ENCODE measurements around the gene CASTOR1. TPM values are rescaled to one million over a fixed set of nuclear protein-coding genes. Genes with fewer than 3 reads are reported as not detected.

CASTOR1 gene
- total RNA-seq, 1 experiment from 2014 or later: 2.0 TPM

- DNase-seq (ENCODE audit: low spot score): no peak
These were observed 4.0 kb downstream of the CASTOR1 start for GRCh38 chr22:30285176-30285845.

- no peak for DNase-seq (ENCODE audit: low spot score)
These were observed 4.6 kb downstream of the CASTOR1 start for GRCh38 chr22:30284666-30285065.

- no peak for DNase-seq (ENCODE audit: low spot score)
These were observed 5.1 kb downstream of the CASTOR1 start for GRCh38 chr22:30284172-30284571.

- DNase-seq (ENCODE audit: low spot score): no peak
These were observed 6.0 kb downstream of the CASTOR1 start for GRCh38 chr22:30283342-30283741.

- DNase-seq (ENCODE audit: low spot score): no peak
These were observed 6.7 kb downstream of the CASTOR1 start for GRCh38 chr22:30282616-30283046.

- DNase-seq (ENCODE audit: low spot score): no peak
These were observed 8.8 kb downstream of the CASTOR1 start for GRCh38 chr22:30280505-30280904.

- no peak for DNase-seq (ENCODE audit: low spot score)
These were observed 9.4 kb downstream of the CASTOR1 start for GRCh38 chr22:30279932-30280331.

GRCh38 chr22:30279046-30279788 lies 10.1 kb downstream of the CASTOR1 start:
- no peak for DNase-seq (ENCODE audit: low spot score)

GRCh38 chr22:30277547-30278344 lies 11.6 kb downstream of the CASTOR1 start:
- DNase-seq (ENCODE audit: low spot score): no peak

GRCh38 chr22:30276039-30276438 lies 13.3 kb downstream of the CASTOR1 start:
- no peak for DNase-seq (ENCODE audit: low spot score)

GRCh38 chr22:30275625-30276024 lies 13.7 kb downstream of the CASTOR1 start:
- peak; percentile 20 for DNase-seq (ENCODE audit: low spot score)

- no peak for DNase-seq (ENCODE audit: low spot score)
These were observed 14.9 kb downstream of the CASTOR1 start for GRCh38 chr22:30274437-30274812.

- no peak for DNase-seq (ENCODE audit: low spot score)
These were observed 15.4 kb downstream of the CASTOR1 start for GRCh38 chr22:30273711-30274436.

GRCh38 chr22:30272781-30273601 lies 16.3 kb downstream of the CASTOR1 start:
- no peak for DNase-seq (ENCODE audit: low spot score)

GRCh38 chr22:30270832-30271231 lies 18.5 kb downstream of the CASTOR1 start:
- no peak for DNase-seq (ENCODE audit: low spot score)

- DNase-seq (ENCODE audit: low spot score): no peak
These were observed 21.0 kb downstream of the CASTOR1 start for GRCh38 chr22:30268331-30268730.

- no peak for DNase-seq (ENCODE audit: low spot score)
These were observed 21.7 kb downstream of the CASTOR1 start for GRCh38 chr22:30267382-30268302.

- DNase-seq (ENCODE audit: low spot score): no peak
These were observed 22.6 kb downstream of the CASTOR1 start, which contains the start of gene OSM for GRCh38 chr22:30266445-30267381. Gene OSM (minus strand): TSS chr22:30266851. CDS start chr22:30266799, 52 bp downstream.

All from HT-29 (cell line).